HCT116 (cell line): ENCODE data around the gene TMEM121B. TPM values are rescaled to one million over a fixed set of nuclear protein-coding genes. Genes with fewer than 3 reads are reported as not detected.

ENCODE experiments used
- ATAC-seq: fragments of 200-7000 bp; cut with Tn5 transposase; 2 replicates; pipeline ENCODE4 v1.9.1; 2020; ENCODE audit warnings: mild to moderate bottlenecking, moderate library complexity
- BruUV-seq: library from RNA; stranded (reverse); fragments of 400-500 nt; replicated peaks from 2 replicates; lab custom pipeline; 2021; lab: Mats Ljungman, UMichigan
- CTCF ChIA-PET: fragments of 300-600 bp; sonication (Branson Sonifier 250); formaldehyde crosslinking; loops from one replicate; lab custom pipeline; 2021; ENCODE audit warnings: antibody characterized with exemption; lab: Charles Lee
- POLR2A ChIA-PET: fragments of 300-600, 350-600 bp; sonication (Branson Sonifier 250); formaldehyde crosslinking; loops from one replicate; lab custom pipeline; 2021; ENCODE audit warnings: antibody characterized with exemption; lab: Charles Lee
- RAD21 ChIA-PET, 2 experiments: fragments of 300-600 bp; sonication (Branson Sonifier 250); formaldehyde crosslinking; loops; one replicate each; lab custom pipeline; 2023; ENCODE audit warnings: low total read pairs in 2 of 2; ENCODE audit not compliant: uncharacterized antibody in 2 of 2, unreplicated experiment in 2 of 2, low non-redundant PET in 1 of 2; lab: Charles Lee
- DNase-seq: peaks from one replicate; pipeline ENCODE4 v3.0.0-alpha.2; 2010; ENCODE audit warnings: low read depth, low spot score
- H2AFZ ChIP-seq: fragments of 200-600 bp; shearing (Covaris generic), sonication (generic); 2 replicates; pipeline ENCODE4 v1.6.1; 2017; ENCODE audit warnings: low read depth, mixed run types, mixed read lengths, antibody characterized with exemption, low read length; ENCODE audit not compliant: poor library complexity, severe bottlenecking
- H3K27ac ChIP-seq: 2 replicates; pipeline ENCODE4 v1.5.1; 2012; ENCODE audit warnings: low read depth, low read length
- H3K27me3 ChIP-seq: fragments of 200-600 bp; sonication (generic); 2 replicates; pipeline ENCODE4 v1.6.1; 2016; ENCODE audit warnings: mixed run types, low read length, mixed read lengths; ENCODE audit not compliant: insufficient read depth
- H3K36me3 ChIP-seq, 2 experiments: fragments of 200-500 bp in 1 of 2; fragments of 200-600 bp in 1 of 2; sonication (Bioruptor generic) in 1 of 2; sonication (generic) in 1 of 2; 2 replicates each; pipeline versions ENCODE4 v1.5.1 to v1.6.1; 2014 to 2016; ENCODE audit warnings: low read length in 2 of 2, inconsistent platforms in 1 of 2, mixed read lengths in 1 of 2, mixed run types in 1 of 2; ENCODE audit not compliant: insufficient read depth in 2 of 2, control insufficient read depth in 1 of 2
- H3K4me1 ChIP-seq, 2 experiments: fragments of 200-600 bp in 1 of 2; sonication (generic) in 1 of 2; 2 replicates each; pipeline versions ENCODE4 v1.5.1 to v1.6.1; 2012 to 2017; ENCODE audit warnings: low read length in 2 of 2, inconsistent platforms in 1 of 2, mild to moderate bottlenecking in 1 of 2, mixed read lengths in 1 of 2, mixed run types in 1 of 2, moderate library complexity in 1 of 2; ENCODE audit not compliant: insufficient read depth in 2 of 2, control insufficient read depth in 1 of 2
- H3K4me2 ChIP-seq: fragments of 200-600 bp; sonication (generic); 2 replicates; pipeline ENCODE4 v1.6.1; 2017; ENCODE audit warnings: mixed run types, low read length, mixed read lengths
- H3K4me3 ChIP-seq, 2 experiments: fragments of 200-600 bp in 1 of 2; sonication (generic) in 1 of 2; replicated peaks in 1 of 2; 2 replicates each; pipeline ENCODE4 v1.5.1; 2011 to 2016; ENCODE audit warnings: low read length in 2 of 2, control low read depth in 1 of 2, low read depth in 1 of 2, mild to moderate bottlenecking in 1 of 2, mixed read lengths in 1 of 2, mixed run types in 1 of 2
- H3K79me2 ChIP-seq: fragments of 200-600 bp; sonication (generic); 2 replicates; pipeline ENCODE4 v1.6.1; 2017; ENCODE audit warnings: mild to moderate bottlenecking, mixed run types, low read length, moderate library complexity, mixed read lengths; ENCODE audit not compliant: insufficient read depth
- H3K9ac ChIP-seq: fragments of 200-600 bp; sonication (generic); 2 replicates; pipeline ENCODE4 v1.6.1; 2016; ENCODE audit warnings: low read length, mixed read lengths
- H3K9me2 ChIP-seq: fragments of 200-600 bp; sonication (generic), shearing (Covaris generic); 2 replicates; pipeline ENCODE4 v1.6.1; 2017; ENCODE audit warnings: mixed run types, mild to moderate bottlenecking, moderate library complexity; ENCODE audit not compliant: insufficient read depth
- H3K9me3 ChIP-seq, 2 experiments: fragments of 200-500 bp in 1 of 2; fragments of 200-600 bp in 1 of 2; sonication (Bioruptor generic) in 1 of 2; sonication (generic) in 1 of 2; 2 replicates each; pipeline ENCODE4 v1.6.1; 2014 to 2017; ENCODE audit warnings: low read length in 2 of 2, mixed read lengths in 2 of 2, inconsistent platforms in 1 of 2, low read depth in 1 of 2, mild to moderate bottlenecking in 1 of 2, mixed run types in 1 of 2, moderate library complexity in 1 of 2; ENCODE audit not compliant: control insufficient read depth in 1 of 2, insufficient read depth in 1 of 2
- H4K20me1 ChIP-seq: fragments of 200-600 bp; sonication (generic), shearing (Covaris generic); 2 replicates; pipeline ENCODE4 v1.6.1; 2017; ENCODE audit warnings: mixed run types, mild to moderate bottlenecking, moderate library complexity; ENCODE audit not compliant: insufficient read depth
- CBX3 ChIP-seq: IDR thresholded peaks from 2 replicates; pipeline ENCODE4 v1.6.1; 2012; ENCODE audit warnings: low read depth
- CEBPB ChIP-seq: IDR thresholded peaks from 2 replicates; pipeline ENCODE4 v1.6.1; 2012; ENCODE audit warnings: low read depth
- ELF1 ChIP-seq: IDR thresholded peaks from 2 replicates; pipeline ENCODE4 v1.6.1; 2012; ENCODE audit warnings: low read depth, borderline replicate concordance
- EZH2phosphoT487 ChIP-seq: fragments of 200-600 bp; IDR thresholded peaks from 2 replicates; pipeline ENCODE4 v1.6.1; 2018; ENCODE audit warnings: antibody characterized with exemption, borderline replicate concordance
- JUND ChIP-seq: IDR thresholded peaks from 2 replicates; pipeline ENCODE4 v1.6.1; 2012
- RAD21 ChIP-seq: IDR thresholded peaks from 2 replicates; pipeline ENCODE4 v1.6.1; 2012; ENCODE audit warnings: low read depth, mild to moderate bottlenecking
- SIN3A ChIP-seq: IDR thresholded peaks from 2 replicates; pipeline ENCODE4 v1.6.1; 2012; ENCODE audit warnings: low read depth
- SRF ChIP-seq: IDR thresholded peaks from 2 replicates; pipeline ENCODE4 v1.6.1; 2012; ENCODE audit warnings: low read depth
- ZFX ChIP-seq: fragments of 450-650 bp; IDR thresholded peaks from 2 replicates; pipeline ENCODE4 v1.6.1; 2017
- intact Hi-C: fragments of 100-400 bp; cut with micrococcal nuclease; formaldehyde crosslinking; loops from 2 replicates; pipeline ENCODE4 v1.10.0; 2022
- total RNA-seq: library from RNA; stranded (reverse); gene quantifications from one replicate; pipeline ENCODE4 v1.2.1, GENCODE V29; 2021; ENCODE audit not compliant: unreplicated experiment
- TF ChIP-seq, protein P1 (sequence below): IDR thresholded peaks from 2 replicates; pipeline ENCODE4 v1.6.1; 2012; ENCODE audit warnings: low read depth
- TF ChIP-seq, protein P2 (sequence below): IDR thresholded peaks from 2 replicates; pipeline ENCODE4 v1.6.1; 2012
- TF ChIP-seq, protein P3 (sequence below): IDR thresholded peaks from 2 replicates; pipeline ENCODE4 v1.6.1; 2011; ENCODE audit warnings: mild to moderate bottlenecking, low read length, moderate library complexity; ENCODE audit not compliant: insufficient replicate concordance; ENCODE audit errors: extremely low read depth

The TMEM121B gene
- total RNA-seq, 1 experiment from 2014 or later, result 0.57 TPM

DNA sequence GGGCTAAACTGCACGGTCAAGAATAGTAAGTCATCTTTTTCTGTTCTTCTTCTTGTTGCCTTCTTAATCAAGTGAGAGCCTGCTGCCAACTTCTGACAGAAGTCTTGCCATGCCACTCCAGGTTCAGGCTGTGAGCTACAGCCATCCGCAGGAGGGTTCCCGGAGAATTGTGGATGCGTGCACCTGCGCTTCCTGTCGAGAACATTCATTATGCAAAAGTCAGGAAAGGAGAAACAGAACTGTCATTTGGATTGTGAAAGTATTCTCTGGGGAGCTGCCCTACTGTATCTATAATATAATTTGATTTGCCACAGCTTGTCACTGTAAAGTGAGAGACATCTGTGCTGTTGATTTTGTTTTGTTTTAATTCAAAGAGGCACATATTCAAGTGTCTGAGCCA lies 24.1 kb downstream of the TMEM121B start (continued):
- TF ChIP-seq, protein P1, sequence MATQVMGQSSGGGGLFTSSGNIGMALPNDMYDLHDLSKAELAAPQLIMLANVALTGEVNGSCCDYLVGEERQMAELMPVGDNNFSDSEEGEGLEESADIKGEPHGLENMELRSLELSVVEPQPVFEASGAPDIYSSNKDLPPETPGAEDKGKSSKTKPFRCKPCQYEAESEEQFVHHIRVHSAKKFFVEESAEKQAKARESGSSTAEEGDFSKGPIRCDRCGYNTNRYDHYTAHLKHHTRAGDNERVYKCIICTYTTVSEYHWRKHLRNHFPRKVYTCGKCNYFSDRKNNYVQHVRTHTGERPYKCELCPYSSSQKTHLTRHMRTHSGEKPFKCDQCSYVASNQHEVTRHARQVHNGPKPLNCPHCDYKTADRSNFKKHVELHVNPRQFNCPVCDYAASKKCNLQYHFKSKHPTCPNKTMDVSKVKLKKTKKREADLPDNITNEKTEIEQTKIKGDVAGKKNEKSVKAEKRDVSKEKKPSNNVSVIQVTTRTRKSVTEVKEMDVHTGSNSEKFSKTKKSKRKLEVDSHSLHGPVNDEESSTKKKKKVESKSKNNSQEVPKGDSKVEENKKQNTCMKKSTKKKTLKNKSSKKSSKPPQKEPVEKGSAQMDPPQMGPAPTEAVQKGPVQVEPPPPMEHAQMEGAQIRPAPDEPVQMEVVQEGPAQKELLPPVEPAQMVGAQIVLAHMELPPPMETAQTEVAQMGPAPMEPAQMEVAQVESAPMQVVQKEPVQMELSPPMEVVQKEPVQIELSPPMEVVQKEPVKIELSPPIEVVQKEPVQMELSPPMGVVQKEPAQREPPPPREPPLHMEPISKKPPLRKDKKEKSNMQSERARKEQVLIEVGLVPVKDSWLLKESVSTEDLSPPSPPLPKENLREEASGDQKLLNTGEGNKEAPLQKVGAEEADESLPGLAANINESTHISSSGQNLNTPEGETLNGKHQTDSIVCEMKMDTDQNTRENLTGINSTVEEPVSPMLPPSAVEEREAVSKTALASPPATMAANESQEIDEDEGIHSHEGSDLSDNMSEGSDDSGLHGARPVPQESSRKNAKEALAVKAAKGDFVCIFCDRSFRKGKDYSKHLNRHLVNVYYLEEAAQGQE, result no peak
- TF ChIP-seq SRF, result no peak
- TF ChIP-seq, protein P2, sequence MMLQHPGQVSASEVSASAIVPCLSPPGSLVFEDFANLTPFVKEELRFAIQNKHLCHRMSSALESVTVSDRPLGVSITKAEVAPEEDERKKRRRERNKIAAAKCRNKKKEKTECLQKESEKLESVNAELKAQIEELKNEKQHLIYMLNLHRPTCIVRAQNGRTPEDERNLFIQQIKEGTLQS, result no peak
- no peak for TF ChIP-seq CEBPB
- TF ChIP-seq CBX3, result no peak
- TF ChIP-seq ZFX, result no peak

DNA sequence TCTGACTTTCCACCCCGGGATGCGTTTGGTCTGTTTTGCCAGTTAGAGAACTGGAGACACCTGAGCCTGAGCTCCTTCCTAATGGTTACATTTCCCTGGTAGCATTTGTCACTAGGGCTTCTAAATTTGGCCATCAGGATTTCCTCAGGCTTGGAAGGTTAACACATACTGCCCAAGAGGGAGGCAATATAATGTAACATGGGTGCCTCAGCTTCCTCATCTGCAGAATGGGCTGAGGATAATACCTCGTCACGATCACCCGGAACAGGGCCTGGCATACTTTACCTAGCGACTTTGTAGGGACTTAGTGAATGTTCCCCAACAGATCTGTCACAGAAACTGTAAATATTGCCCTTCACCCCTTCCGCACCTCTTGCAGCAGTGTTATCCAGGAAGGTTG lies 25.1 kb downstream of the TMEM121B start:
- Histone ChIP-seq H3K27me3 (no peaks in the 10 kb centered on the region), H3K4me3 (no peak overlapping the region), H3K27ac (no peak overlapping the region), H3K9me2 (no peaks in the 10 kb centered on the region), H3K9ac (no peak overlapping the region), H3K79me2 (peaks cover 27% of the 10 kb centered on the region), H3K9me3 (no peaks in the 10 kb centered on the region), H2AFZ (no peak overlapping the region), H3K4me2 (no peak overlapping the region), H4K20me1 (no peaks in the 10 kb centered on the region), H3K4me1 (no peaks in the 10 kb centered on the region), H3K36me3 (peaks cover 10 to 14% of the 10 kb centered on the region in 2 experiments; a peak in 2 of 4 replicates)
- TF ChIP-seq ZFX (no peak), JUND (no peak), SIN3A (no peak), ELF1 (no peak), EZH2phosphoT487 (no peak), RAD21 (no peak)
- TF ChIP-seq, protein P3, sequence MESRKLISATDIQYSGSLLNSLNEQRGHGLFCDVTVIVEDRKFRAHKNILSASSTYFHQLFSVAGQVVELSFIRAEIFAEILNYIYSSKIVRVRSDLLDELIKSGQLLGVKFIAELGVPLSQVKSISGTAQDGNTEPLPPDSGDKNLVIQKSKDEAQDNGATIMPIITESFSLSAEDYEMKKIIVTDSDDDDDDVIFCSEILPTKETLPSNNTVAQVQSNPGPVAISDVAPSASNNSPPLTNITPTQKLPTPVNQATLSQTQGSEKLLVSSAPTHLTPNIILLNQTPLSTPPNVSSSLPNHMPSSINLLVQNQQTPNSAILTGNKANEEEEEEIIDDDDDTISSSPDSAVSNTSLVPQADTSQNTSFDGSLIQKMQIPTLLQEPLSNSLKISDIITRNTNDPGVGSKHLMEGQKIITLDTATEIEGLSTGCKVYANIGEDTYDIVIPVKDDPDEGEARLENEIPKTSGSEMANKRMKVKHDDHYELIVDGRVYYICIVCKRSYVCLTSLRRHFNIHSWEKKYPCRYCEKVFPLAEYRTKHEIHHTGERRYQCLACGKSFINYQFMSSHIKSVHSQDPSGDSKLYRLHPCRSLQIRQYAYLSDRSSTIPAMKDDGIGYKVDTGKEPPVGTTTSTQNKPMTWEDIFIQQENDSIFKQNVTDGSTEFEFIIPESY, result no peak
- POLR2A ChIA-PET, result no interaction called here
- RAD21 ChIA-PET, result interaction anchor here in 1 of 2 experiments (0.8 kb wide), 1 partner anchor 21 kb away, joined by 4 read pairs; no protein-coding TSS in a partner anchor
- intact Hi-C loops, result loop anchor here (5.0 kb wide), 1 partner anchor 56 kb away; no protein-coding TSS in a partner anchor
- DNase-seq, result no peak
- CTCF ChIA-PET, result interaction anchor here (0.6 to 1.8 kb wide), 7 partner anchors 16 to 406 kb away, joined by 3 to 10 read pairs (median 4); no protein-coding TSS in a partner anchor
- no TSS peak for BruUV-seq
- no peak for ATAC-seq
